Measurements from ENCODE around the gene FABP1.

The FABP1 gene

GRCh38 chr2:88113069-88113468, 14.8 kb downstream of the FABP1 start:
- no peak for DNase-seq

- DNase-seq, result no peak
Observed at GRCh38 chr2:88110830-88111229, 17.0 kb downstream of the FABP1 start.

- DNase-seq, result no peak
Observed at GRCh38 chr2:88108796-88109195, 19.1 kb downstream of the FABP1 start.

- no peak for DNase-seq
Observed at GRCh38 chr2:88100489-88100858, 27.4 kb downstream of the FABP1 start.

- DNase-seq, result no peak
Observed at GRCh38 chr2:88099798-88100488, 27.9 kb downstream of the FABP1 start.

GRCh38 chr2:88098558-88098900, 29.3 kb downstream of the FABP1 start:
- DNase-seq, result no peak

- DNase-seq, result no peak
Observed at GRCh38 chr2:88097891-88098557, 29.8 kb downstream of the FABP1 start.

GRCh38 chr2:88097192-88097591, 30.7 kb downstream of the FABP1 start:
- no peak for DNase-seq

GRCh38 chr2:88096708-88097107, 31.2 kb downstream of the FABP1 start:
- DNase-seq, result no peak

- no peak for DNase-seq
Observed at GRCh38 chr2:88095022-88095421, 32.8 kb downstream of the FABP1 start.

GRCh38 chr2:88092773-88093172, 35.1 kb downstream of the FABP1 start:
- DNase-seq, result no peak

- no peak for DNase-seq
Observed at GRCh38 chr2:88091943-88092342, 35.9 kb downstream of the FABP1 start.

GRCh38 chr2:88090446-88091283, 37.2 kb downstream of the FABP1 start:
- no peak for DNase-seq

GRCh38 chr2:88088999-88089398, 38.9 kb downstream of the FABP1 start:
- no peak for DNase-seq

GRCh38 chr2:88087763-88088162, 40.1 kb downstream of the FABP1 start:
- no peak for DNase-seq

- DNase-seq, result no peak
Observed at GRCh38 chr2:88087073-88087472, 40.8 kb downstream of the FABP1 start.

GRCh38 chr2:88086401-88086800, 41.5 kb downstream of the FABP1 start:
- no peak for DNase-seq

- DNase-seq, result no peak
Observed at GRCh38 chr2:88085602-88086001, 42.3 kb downstream of the FABP1 start.

GRCh38 chr2:88085099-88085498, 42.8 kb downstream of the FABP1 start:
- DNase-seq, result no peak

GRCh38 chr2:88082781-88083180, 45.1 kb downstream of the FABP1 start:
- DNase-seq, result no peak

GRCh38 chr2:88081924-88082608, 45.8 kb downstream of the FABP1 start:
- DNase-seq, result no peak

GRCh38 chr2:88080545-88080944, 47.3 kb downstream of the FABP1 start:
- no peak for DNase-seq

- no peak for DNase-seq
Observed at GRCh38 chr2:88078643-88079172, 49.2 kb downstream of the FABP1 start.

All from activated naive CD4-positive, alpha-beta T cell (primary cell).